ENCODE data around the gene BACH2.
"Not testable (repeated sequence)": the region's sequence is repeated elsewhere in the genome, so short reads cannot be mapped to it uniquely, and the experiment has no call there.

GRCh38 chr6:90116126-90116525, 180.5 kb downstream of the BACH2 start:
- TF ChIP-seq, protein P1, sequence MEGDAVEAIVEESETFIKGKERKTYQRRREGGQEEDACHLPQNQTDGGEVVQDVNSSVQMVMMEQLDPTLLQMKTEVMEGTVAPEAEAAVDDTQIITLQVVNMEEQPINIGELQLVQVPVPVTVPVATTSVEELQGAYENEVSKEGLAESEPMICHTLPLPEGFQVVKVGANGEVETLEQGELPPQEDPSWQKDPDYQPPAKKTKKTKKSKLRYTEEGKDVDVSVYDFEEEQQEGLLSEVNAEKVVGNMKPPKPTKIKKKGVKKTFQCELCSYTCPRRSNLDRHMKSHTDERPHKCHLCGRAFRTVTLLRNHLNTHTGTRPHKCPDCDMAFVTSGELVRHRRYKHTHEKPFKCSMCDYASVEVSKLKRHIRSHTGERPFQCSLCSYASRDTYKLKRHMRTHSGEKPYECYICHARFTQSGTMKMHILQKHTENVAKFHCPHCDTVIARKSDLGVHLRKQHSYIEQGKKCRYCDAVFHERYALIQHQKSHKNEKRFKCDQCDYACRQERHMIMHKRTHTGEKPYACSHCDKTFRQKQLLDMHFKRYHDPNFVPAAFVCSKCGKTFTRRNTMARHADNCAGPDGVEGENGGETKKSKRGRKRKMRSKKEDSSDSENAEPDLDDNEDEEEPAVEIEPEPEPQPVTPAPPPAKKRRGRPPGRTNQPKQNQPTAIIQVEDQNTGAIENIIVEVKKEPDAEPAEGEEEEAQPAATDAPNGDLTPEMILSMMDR (IDR thresholded peaks at IDR 0.05 in 2 of 3, conservative IDR thresholded peaks at IDR 0.05 in 1 of 3; ENCODE audit: control insufficient read depth in 2 of 3, extremely low read depth in 1 of 3, insufficient read depth in 1 of 3, low read depth in 3 of 3, low read length in 3 of 3), result not testable (repeated sequence)
- TF ChIP-seq SMAD1 (IDR thresholded peaks at IDR 0.05; ENCODE audit: low read depth, partially characterized antibody); SP1 (IDR thresholded peaks at IDR 0.05; ENCODE audit: low read depth, low read length); POU2F2 (IDR thresholded peaks at IDR 0.05; ENCODE audit: borderline replicate concordance, low read depth, low read length); POLR2A (IDR thresholded peaks at IDR 0.05; ENCODE audit: low read depth, low read length); MEF2A (IDR thresholded peaks at IDR 0.05; ENCODE audit: insufficient read depth, low read depth, low read length): not testable (repeated sequence)
